Hematopoietic multipotent progenitor cell (in vitro differentiated cells): ENCODE results near the gene IGF1R. TPM values are rescaled to one million over a fixed set of nuclear protein-coding genes. Genes with fewer than 3 reads are reported as not detected.

ENCODE experiments used
- DNase-seq, 3 donors: peaks; one replicate each; pipeline ENCODE4 v3.0.0-alpha.2; 2011 to 2015; ENCODE audit warnings: low read depth in 2 of 3, low spot score in 2 of 3
- total RNA-seq: library from RNA; depleted of rRNA; stranded (reverse); fragments of >200 nt; gene quantifications from one replicate; pipeline ENCODE4 v1.2.3, GENCODE V29; 2012

The IGF1R gene
- total RNA-seq, 1 donor = 81.9 TPM

- no peak for DNase-seq
These were observed 139.8 kb downstream of the IGF1R start for GRCh38 chr15:98787936-98788757.

DNA sequence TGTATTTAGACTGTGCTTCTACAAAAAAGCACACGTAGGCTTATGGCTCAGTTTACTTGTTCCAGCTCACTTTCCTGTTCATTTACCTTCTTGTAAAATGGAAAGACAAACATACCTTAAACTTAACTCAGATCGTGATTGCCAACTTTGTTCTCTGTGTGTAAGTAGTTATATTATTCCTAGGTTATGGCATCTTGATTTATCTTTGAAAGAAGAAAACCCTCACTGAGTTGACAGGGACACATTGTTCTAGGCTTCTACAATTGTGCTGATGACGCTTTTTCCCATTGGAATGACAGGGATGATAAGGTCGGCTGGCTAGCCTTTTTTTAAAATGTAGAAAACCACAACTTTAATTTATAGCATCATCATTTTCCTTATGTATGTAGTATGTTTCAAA is 140.7 kb downstream of the IGF1R start:
- DNase-seq = no peak

GRCh38 chr15:98790270-98790669 is 141.9 kb downstream of the IGF1R start:
- DNase-seq = no peak

GRCh38 chr15:98791046-98791701 is 142.8 kb downstream of the IGF1R start:
- no peak for DNase-seq

DNA sequence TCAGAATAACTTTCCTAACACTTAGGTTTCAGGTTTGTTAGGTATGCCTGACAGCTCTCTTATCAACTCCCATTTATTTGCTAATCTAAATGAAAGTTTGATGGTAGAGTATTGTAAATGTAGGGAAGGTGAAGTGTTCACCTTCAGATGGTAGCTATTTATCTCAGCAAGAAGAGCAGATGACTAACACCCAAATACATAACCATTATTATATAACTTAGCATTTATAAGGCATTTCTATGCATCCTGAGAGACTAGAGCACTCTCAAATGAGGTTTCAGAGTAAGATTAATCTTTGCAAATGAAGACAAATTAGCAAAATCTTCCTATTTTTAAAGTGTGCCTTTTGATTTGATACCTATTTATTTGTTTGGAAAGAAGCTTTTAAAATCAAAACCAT is 143.8 kb downstream of the IGF1R start:
- no peak for DNase-seq

GRCh38 chr15:98794211-98794610 is 145.9 kb downstream of the IGF1R start:
- no peak for DNase-seq

DNA sequence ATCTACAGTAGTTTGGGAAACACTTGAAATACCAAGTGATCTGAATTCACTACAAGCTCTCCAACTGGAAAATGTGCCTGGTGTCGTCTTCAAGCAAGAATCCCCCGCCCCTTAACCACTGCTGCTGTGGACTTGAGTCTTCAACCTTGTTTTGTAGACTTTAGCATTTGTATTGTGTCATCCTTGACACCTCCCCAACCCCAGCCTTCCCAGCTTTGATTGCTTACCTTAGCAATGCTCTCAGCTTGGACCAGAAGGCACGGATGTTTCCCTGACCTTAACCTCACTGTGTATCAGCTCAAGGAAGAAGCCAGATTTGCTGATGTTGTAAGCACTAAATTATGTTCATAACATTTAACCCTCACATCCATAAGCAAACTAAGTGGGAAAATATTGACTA is 146.4 kb downstream of the IGF1R start:
- DNase-seq = no peak

DNA sequence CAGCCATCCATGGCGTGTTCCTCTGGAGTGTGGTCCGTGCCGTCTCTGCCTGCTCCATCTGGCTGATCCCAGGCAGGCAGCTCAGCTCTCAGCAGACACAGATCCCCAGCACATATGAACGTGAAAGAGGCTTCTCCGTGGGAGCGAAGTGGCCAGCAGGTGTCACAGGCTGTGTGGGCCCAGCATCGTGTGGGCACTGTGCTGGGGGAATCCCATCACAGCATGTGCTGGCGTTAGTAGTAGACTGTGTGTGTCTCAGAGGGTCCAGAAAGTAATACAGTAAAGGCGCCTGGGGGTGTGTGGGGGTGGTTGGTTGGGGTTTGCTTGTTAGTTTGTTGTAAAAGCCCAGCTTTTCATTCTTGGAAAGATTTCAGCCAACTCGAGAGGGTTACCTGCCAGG is 147.6 kb downstream of the IGF1R start:
- no peak for DNase-seq

- DNase-seq = no peak
These were observed 148.5 kb downstream of the IGF1R start for GRCh38 chr15:98796685-98797357.

DNA sequence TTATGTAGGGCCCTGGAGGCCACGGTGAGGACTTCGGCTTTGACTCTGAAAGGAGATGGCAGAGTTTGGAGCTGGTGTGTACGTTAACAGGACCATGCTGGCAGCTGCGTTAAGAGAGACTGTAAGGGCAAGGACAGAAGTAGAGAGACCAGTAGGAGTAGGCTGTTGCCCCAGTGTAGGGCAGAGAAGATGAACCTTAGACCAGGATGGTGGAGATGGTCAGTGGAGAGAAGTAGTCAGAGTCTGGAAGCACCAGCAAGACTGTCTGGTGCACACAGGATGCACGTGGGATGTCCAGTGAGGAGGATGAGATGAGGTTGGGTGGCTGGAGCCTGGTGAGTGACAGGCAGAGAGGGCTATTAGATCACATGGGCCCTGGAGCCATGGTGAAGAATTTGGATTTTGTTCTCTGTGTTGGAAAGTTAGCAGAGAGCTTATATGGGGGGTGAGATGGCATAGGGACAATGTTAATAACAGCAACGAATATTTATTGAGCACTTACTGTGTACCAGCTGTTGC is 150.1 kb downstream of the IGF1R start:
- no peak for DNase-seq

DNA sequence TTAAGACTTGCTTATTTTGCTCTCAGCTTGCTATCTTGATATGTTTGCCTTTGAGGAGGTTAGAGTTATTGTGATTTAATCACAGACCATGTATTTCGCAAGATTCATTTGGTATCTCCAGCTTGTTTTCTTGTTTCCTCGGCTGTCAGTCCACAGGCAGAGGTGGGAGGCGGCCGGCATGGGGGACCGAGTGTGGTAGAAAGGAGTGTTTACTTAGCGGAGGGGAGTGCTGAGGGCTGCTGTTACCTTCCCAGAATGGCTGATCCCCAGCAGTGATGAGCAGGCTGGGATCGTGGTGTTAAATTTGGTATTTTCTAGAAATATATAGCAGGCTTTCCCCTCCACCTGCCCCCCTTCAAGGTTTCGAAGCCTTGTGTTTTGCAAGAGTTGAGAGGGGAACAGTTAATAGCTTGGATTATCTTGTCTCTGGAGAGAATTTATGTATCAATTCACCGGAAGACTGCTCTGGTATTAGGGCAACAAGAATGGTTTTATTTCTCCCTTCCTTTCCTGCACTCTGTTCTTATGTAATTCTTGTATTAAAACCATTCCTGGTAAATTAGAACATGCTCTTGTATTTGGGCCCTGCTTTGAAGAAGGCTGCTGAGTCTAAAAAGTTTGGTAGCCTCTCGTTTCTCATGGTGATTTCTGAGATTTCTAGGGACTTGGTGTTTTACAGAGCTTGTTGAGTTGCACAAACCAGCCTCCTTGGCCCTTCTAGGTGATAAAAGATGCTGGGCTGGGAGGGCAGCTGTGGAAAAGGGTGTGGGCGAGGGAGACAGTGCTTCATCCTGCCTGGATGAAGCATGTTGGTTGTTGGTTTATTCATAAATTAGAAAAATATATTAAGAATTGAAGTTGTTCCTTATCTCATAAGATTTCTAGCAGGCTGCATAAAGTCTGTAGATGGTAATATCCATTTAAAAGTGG is 151.4 kb downstream of the IGF1R start:
- DNase-seq = no peak

GRCh38 chr15:98800437-98801233 is 152.3 kb downstream of the IGF1R start:
- DNase-seq = peak in 2 of 3 donors; percentile 37 to 55

DNA sequence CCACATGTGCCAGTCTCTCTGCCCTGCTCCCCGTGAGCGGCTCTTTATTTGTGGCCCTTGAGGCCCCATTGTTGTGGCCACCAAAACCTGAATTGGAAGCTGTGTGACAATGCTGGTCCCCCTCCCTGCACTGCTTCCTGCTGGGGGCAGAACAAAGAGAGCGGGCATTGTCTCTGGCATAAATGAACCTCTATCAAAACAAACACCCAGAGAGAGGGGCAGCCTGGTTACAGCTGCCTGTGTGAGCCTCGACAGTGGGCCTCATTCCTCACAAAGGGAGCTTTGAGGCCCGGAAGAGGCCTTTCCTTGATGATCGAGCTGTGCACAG is 152.9 kb downstream of the IGF1R start:
- no peak for DNase-seq

- DNase-seq = no peak
These were observed 153.8 kb downstream of the IGF1R start for GRCh38 chr15:98802187-98802586.

GRCh38 chr15:98803228-98804056 is 155.1 kb downstream of the IGF1R start:
- DNase-seq = no peak

DNA sequence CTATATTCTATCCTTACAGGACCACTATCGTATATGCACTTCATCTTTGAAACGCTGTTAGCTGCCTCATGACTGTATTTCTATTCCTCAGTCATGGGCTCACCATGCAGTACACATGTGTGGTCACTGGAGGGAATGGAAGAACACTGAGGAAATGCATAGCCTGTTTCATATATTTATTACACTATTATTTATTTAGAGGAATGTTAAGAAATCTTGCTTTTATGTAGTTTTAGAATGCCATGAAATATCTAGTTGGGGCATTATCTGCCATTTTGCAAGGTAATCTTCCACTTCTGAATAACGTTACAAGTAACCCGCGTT is 155.7 kb downstream of the IGF1R start:
- DNase-seq = no peak

DNA sequence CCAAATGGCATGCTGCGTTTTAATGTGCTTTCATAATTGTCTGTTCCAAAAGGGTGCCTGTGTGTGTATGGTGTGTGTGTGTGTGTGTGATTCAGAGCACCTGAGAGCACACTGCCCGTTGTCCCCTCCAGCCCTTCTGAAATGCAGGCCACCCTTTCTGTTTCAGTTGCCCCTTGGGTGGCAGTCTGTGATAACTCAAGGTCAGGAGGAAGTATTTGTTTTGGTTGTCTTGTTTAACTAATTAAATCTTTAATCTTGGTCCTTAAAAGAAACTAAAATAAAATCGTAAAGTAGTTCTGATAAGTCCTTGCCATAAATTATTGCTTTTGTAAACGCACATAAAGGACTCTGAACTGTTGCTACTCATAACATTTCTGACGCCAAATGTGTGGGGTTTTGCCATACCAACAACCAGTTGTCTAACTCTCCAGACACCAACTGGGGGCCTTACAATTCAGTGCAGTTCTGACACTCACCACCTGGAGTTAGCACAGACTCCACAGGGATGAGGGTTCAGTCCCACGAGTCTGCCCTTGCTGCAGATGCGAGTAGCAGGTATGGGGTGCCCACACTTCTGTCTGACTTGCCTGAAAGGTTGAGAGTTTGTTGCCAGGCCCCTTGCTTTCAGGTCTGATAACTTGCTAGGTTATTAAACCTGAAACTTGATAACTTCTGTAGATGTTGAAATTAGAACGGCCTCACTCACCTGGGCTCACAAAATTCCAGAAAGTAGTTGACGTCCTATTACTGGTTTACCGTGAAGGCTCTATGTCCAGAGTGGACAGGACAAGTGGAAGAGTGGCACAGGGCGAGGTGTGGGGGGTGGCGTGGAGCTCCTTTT is 157.3 kb downstream of the IGF1R start:
- no peak for DNase-seq

DNA sequence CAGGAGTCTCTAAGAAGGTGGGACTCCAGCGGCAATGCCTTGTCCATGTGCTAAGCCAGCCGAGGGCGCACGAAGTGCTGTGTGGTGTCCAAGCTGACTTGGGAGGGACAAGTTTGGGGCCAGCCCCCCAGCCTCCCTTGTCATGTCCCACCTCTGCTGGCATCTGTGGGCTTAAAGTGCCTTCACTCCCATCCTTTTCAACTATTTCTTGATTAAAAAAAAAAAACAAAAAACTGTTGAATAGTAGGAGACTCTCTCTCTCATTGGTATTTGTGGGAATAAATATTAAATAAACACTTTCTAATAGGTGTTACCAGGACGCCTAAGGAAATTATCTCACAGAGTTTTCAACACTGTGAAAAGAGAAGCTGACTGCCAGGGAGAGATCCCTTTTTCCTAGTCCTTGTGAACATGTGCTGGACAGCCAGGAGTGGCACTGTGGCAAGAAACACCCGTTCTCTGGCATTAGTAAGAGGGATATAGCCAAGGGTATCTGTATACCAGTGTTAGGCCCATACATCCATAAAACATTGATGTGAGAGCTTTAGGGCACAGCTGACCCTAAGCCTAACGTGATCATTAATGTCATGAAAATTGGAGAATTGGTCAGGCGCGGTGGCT is 158.0 kb downstream of the IGF1R start:
- no peak for DNase-seq
